Measurements from ENCODE around the gene HBZ.
"Not testable (repeated sequence)": the region's sequence is repeated elsewhere in the genome, so short reads cannot be mapped to it uniquely, and the experiment has no call there.

The HBZ gene

DNA sequence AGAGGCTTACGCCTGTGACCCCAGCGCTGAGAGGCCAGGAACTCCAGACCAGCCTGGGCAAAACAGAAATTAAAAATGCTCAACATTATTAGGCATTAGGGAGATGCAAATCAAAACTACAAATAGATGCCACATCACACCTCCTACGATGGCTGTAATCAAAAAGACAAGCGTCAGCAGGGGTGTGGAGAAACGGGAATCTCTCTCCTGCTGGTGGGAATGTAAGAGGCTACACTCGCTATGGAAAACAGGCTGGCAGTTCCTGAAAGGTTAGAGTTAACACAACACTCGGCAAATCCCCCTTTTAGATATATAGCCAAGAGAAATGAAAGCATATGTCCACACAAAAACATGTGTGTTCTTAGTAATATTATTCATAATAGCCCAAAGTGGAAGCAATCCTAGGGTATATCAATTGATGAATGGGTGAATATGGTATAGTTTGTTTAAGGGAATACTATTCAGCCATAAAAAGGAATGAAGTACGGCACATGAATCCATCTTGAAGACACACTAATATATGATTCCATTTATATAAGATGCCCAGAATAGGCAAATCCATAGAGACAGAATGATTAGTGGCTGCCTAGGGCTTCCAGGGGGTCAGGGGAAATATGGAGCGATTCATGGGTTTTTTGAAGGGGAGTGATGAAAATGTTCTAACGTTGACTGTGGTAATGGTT is 12.1 kb upstream of the HBZ start:
- Histone ChIP-seq H3K9ac (ENCODE audit: low read length) (no peak overlapping the region), H3K27ac (ENCODE audit: low read length) (no peak overlapping the region), H3K36me3 (ENCODE audit: control insufficient read depth, low read depth, low read length) (no peaks in the 10 kb centered on the region), H3K9me3 (ENCODE audit: control insufficient read depth, low read depth, low read length) (no peaks in the 10 kb centered on the region), H3K4me3 (ENCODE audit: low read length) (no peak overlapping the region), H3K4me1 (ENCODE audit: control insufficient read depth, low read depth, low read length) (no peaks in the 10 kb centered on the region), H3K27me3 (ENCODE audit: control insufficient read depth, insufficient read depth, low read length) (no peaks in the 10 kb centered on the region)

GRCh38 chr16:142405-142967 is 10.0 kb upstream of the HBZ start:
- Histone ChIP-seq H3K4me1 (ENCODE audit: control insufficient read depth, low read depth, low read length) (no peaks in the 10 kb centered on the region), H3K9me3 (ENCODE audit: control insufficient read depth, low read depth, low read length) (no peaks in the 10 kb centered on the region), H3K9ac (ENCODE audit: low read length) (no peak overlapping the region), H3K27ac (ENCODE audit: low read length) (no peak overlapping the region), H3K4me3 (ENCODE audit: low read length) (no peak overlapping the region), H3K36me3 (ENCODE audit: control insufficient read depth, low read depth, low read length) (no peaks in the 10 kb centered on the region), H3K27me3 (ENCODE audit: control insufficient read depth, insufficient read depth, low read length) (no peaks in the 10 kb centered on the region)

DNA sequence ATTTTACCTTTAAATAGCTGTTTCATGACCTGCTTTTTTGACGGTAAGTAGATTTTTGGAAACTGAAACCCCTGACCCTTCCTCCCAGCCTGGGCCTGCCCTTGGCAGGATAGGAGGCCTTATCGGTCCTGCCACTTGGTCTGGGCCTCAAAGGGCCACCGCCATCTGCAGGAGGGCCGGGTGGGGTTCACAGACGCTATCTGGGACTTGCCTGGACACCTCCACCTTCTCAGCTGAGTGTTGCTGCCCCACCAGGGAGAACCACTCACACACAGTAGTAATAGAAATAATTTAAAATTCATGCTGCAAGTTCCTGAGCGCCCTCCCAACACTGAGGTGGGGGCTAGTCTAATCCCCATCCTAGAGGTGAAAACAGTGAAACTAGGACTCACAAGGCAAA is 9.4 kb upstream of the HBZ start:
- no peaks in the 10 kb centered on the region for H3K4me1 ChIP-seq (ENCODE audit: control insufficient read depth, low read depth, low read length)
- no peaks in the 10 kb centered on the region for H3K9me3 ChIP-seq (ENCODE audit: control insufficient read depth, low read depth, low read length)
- no peaks in the 10 kb centered on the region for H3K27me3 ChIP-seq (ENCODE audit: control insufficient read depth, insufficient read depth, low read length)
- H3K36me3 ChIP-seq (ENCODE audit: control insufficient read depth, low read depth, low read length), result no peaks in the 10 kb centered on the region
- H3K27ac ChIP-seq (ENCODE audit: low read length), result no peak overlapping the region
- no peak overlapping the region for H3K9ac ChIP-seq (ENCODE audit: low read length)
- H3K4me3 ChIP-seq (ENCODE audit: low read length), result no peak overlapping the region

GRCh38 chr16:143456-143855 is 9.0 kb upstream of the HBZ start:
- Histone ChIP-seq H3K4me3 (ENCODE audit: low read length) (no peak overlapping the region), H3K9ac (ENCODE audit: low read length) (no peak overlapping the region), H3K27ac (ENCODE audit: low read length) (no peak overlapping the region), H3K9me3 (ENCODE audit: control insufficient read depth, low read depth, low read length) (no peaks in the 10 kb centered on the region), H3K36me3 (ENCODE audit: control insufficient read depth, low read depth, low read length) (no peaks in the 10 kb centered on the region), H3K27me3 (ENCODE audit: control insufficient read depth, insufficient read depth, low read length) (no peaks in the 10 kb centered on the region), H3K4me1 (ENCODE audit: control insufficient read depth, low read depth, low read length) (no peaks in the 10 kb centered on the region)

- no peaks in the 10 kb centered on the region for H3K9me3 ChIP-seq (ENCODE audit: control insufficient read depth, low read depth, low read length)
- no peak overlapping the region for H3K4me3 ChIP-seq (ENCODE audit: low read length)
- peaks cover 9% of the 10 kb centered on the region for H3K27me3 ChIP-seq (ENCODE audit: control insufficient read depth, insufficient read depth, low read length)
- H3K9ac ChIP-seq (ENCODE audit: low read length), result no peak overlapping the region
- no peaks in the 10 kb centered on the region for H3K36me3 ChIP-seq (ENCODE audit: control insufficient read depth, low read depth, low read length)
- H3K27ac ChIP-seq (ENCODE audit: low read length), result no peak overlapping the region
- H3K4me1 ChIP-seq (ENCODE audit: control insufficient read depth, low read depth, low read length), result no peaks in the 10 kb centered on the region
These were observed 7.6 kb upstream of the HBZ start for GRCh38 chr16:144797-145252.

- Histone ChIP-seq H3K9me3 (ENCODE audit: control insufficient read depth, low read depth, low read length) (no peaks in the 10 kb centered on the region), H3K4me1 (ENCODE audit: control insufficient read depth, low read depth, low read length) (no peaks in the 10 kb centered on the region), H3K4me3 (ENCODE audit: low read length) (no peak overlapping the region), H3K27me3 (ENCODE audit: control insufficient read depth, insufficient read depth, low read length) (peaks cover 16% of the 10 kb centered on the region), H3K9ac (ENCODE audit: low read length) (no peak overlapping the region), H3K36me3 (ENCODE audit: control insufficient read depth, low read depth, low read length) (no peaks in the 10 kb centered on the region), H3K27ac (ENCODE audit: low read length) (no peak overlapping the region)
These were observed 5.8 kb upstream of the HBZ start for GRCh38 chr16:146646-147045.

GRCh38 chr16:149024-149660 is 3.3 kb upstream of the HBZ start:
- Histone ChIP-seq H3K9ac (ENCODE audit: low read length) (no peak overlapping the region), H3K27ac (ENCODE audit: low read length) (no peak overlapping the region), H3K36me3 (ENCODE audit: control insufficient read depth, low read depth, low read length) (no peaks in the 10 kb centered on the region), H3K9me3 (ENCODE audit: control insufficient read depth, low read depth, low read length) (no peaks in the 10 kb centered on the region), H3K4me1 (ENCODE audit: control insufficient read depth, low read depth, low read length) (no peaks in the 10 kb centered on the region), H3K4me3 (ENCODE audit: low read length) (no peak overlapping the region), H3K27me3 (ENCODE audit: control insufficient read depth, insufficient read depth, low read length) (peaks cover 29% of the 10 kb centered on the region)

DNA sequence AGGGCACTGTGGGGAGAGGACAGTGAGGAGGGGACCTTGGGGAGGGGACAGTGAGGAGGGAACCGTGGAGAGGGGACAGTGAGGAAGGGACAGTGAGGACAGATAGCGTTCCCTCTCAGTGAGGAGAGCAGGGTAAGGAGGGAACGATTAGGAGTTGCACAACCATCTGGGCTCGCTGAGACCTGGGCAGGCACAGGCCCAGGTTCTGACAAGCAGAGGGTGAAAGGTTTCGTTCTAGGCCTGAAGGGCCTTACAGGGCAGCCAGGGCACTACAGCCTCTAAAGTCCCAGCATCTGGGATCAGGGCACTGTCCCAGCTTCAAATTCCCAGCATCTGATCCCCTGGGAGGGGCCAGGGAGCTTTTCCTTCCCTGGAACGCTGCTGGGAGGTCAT is 681 bp downstream of the HBZ start:
- not testable (repeated sequence) for H3K4me3 ChIP-seq (ENCODE audit: low read length); H3K36me3 ChIP-seq (ENCODE audit: control insufficient read depth, low read depth, low read length); H3K27ac ChIP-seq (ENCODE audit: low read length); H3K9me3 ChIP-seq (ENCODE audit: control insufficient read depth, low read depth, low read length); H3K9ac ChIP-seq (ENCODE audit: low read length); H3K4me1 ChIP-seq (ENCODE audit: control insufficient read depth, low read depth, low read length)
- peaks cover 64% of the 10 kb centered on the region for H3K27me3 ChIP-seq (ENCODE audit: control insufficient read depth, insufficient read depth, low read length)

GRCh38 chr16:153550-154216 is 1.2 kb downstream of the HBZ start:
- peaks cover 68% of the 10 kb centered on the region for H3K27me3 ChIP-seq (ENCODE audit: control insufficient read depth, insufficient read depth, low read length)
- H3K9me3 ChIP-seq (ENCODE audit: control insufficient read depth, low read depth, low read length); H3K36me3 ChIP-seq (ENCODE audit: control insufficient read depth, low read depth, low read length); H3K27ac ChIP-seq (ENCODE audit: low read length); H3K9ac ChIP-seq (ENCODE audit: low read length); H3K4me3 ChIP-seq (ENCODE audit: low read length); H3K4me1 ChIP-seq (ENCODE audit: control insufficient read depth, low read depth, low read length): not testable (repeated sequence)

GRCh38 chr16:154217-155030 is 2.0 kb downstream of the HBZ start:
- peaks cover 3% of the 10 kb centered on the region for H3K4me1 ChIP-seq (ENCODE audit: control insufficient read depth, low read depth, low read length)
- no peaks in the 10 kb centered on the region for H3K36me3 ChIP-seq (ENCODE audit: control insufficient read depth, low read depth, low read length)
- H3K9me3 ChIP-seq (ENCODE audit: control insufficient read depth, low read depth, low read length), result no peaks in the 10 kb centered on the region
- H3K27me3 ChIP-seq (ENCODE audit: control insufficient read depth, insufficient read depth, low read length), result peaks cover 68% of the 10 kb centered on the region
- H3K4me3 ChIP-seq (ENCODE audit: low read length), result peak overlapping the region; percentile 61
- H3K27ac ChIP-seq (ENCODE audit: low read length), result no peak overlapping the region
- H3K9ac ChIP-seq (ENCODE audit: low read length), result no peak overlapping the region

DNA sequence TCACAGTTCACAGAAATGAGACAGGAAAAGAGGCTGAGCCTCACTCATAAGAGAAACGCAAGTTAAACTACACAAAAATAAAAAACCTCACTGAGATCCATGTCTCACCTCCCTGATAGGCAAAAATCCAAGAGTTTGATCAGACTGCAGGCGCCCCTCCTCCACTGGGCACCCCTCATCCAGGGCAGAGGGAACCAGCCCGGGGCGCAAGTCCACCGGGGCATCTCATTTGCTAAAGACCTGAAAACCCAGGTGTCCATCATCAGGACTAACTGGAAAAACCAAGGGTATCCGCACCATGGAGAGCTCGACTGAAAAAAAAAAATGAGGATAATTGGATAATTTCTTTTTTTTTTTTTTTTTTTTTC is 2.6 kb downstream of the HBZ start:
- no peak overlapping the region for H3K9ac ChIP-seq (ENCODE audit: low read length)
- H3K27me3 ChIP-seq (ENCODE audit: control insufficient read depth, insufficient read depth, low read length), result peaks cover 67% of the 10 kb centered on the region
- no peaks in the 10 kb centered on the region for H3K36me3 ChIP-seq (ENCODE audit: control insufficient read depth, low read depth, low read length)
- no peak overlapping the region for H3K27ac ChIP-seq (ENCODE audit: low read length)
- H3K4me3 ChIP-seq (ENCODE audit: low read length), result peak overlapping the region; percentile 61
- peaks cover 3% of the 10 kb centered on the region for H3K4me1 ChIP-seq (ENCODE audit: control insufficient read depth, low read depth, low read length)
- no peaks in the 10 kb centered on the region for H3K9me3 ChIP-seq (ENCODE audit: control insufficient read depth, low read depth, low read length)
